Measurements from ENCODE around the gene ZBTB18.

- TF ChIP-seq CTCF (conservative IDR thresholded peaks at IDR 0.05; ENCODE audit: low read length): no peak
- TF ChIP-seq EZH2phosphoT487 (IDR thresholded peaks at IDR 0.05; ENCODE audit: borderline replicate concordance, low read depth, low read length): no peak
These were observed 14.1 kb downstream of the ZBTB18 start for GRCh38 chr1:244065063-244065793.
